ENCODE data around the gene PADI1. TPM values are rescaled to one million over a fixed set of nuclear protein-coding genes. Genes with fewer than 3 reads are reported as not detected.

PADI1 gene
- polyA plus RNA-seq, 2 of the 4 experiments (the other 2 are of a cell fraction): 1.4 to 2.0 TPM

- Histone ChIP-seq H3K9me3 (no peaks in the 10 kb centered on the region), H3K4me1 (peaks cover 13% of the 10 kb centered on the region; the same call in 2 of the 3 replicates), H3K27ac (peak overlapping the region in 1 of 2 experiments; percentile 46; a peak in 2 of 6 replicates), H3K4me3 (no peak overlapping the region), H3K4me2 (no peak overlapping the region)
- 74% methylated on average over 7 of the region's 7 CpGs for WGBS (ENCODE audit: missing lambda C conversion rate)
- ATAC-seq (no peak), FAIRE-seq (no peak), DNase-seq (ENCODE audit: low read depth in 1 of 2, low spot score in 1 of 2) (no peak)
- no peak for TF ChIP-seq FOSB (CRISPR knock-in tag; IDR thresholded peaks at IDR 0.05)
- no peak for TF ChIP-seq ZFP36 (IDR thresholded peaks at IDR 0.05; ENCODE audit: borderline replicate concordance, partially characterized antibody)
- TF ChIP-seq POLR2A (IDR thresholded peaks at IDR 0.05; ENCODE audit: low read length): no peak
- TF ChIP-seq ATOH8 (CRISPR knock-in tag; IDR thresholded peaks at IDR 0.05; ENCODE audit: low read depth): no peak
- no peak for TF ChIP-seq FOSL2 (IDR thresholded peaks at IDR 0.05)
- TF ChIP-seq FOSL2 (CRISPR knock-in tag; IDR thresholded peaks at IDR 0.05): no peak
- no peak for TF ChIP-seq USF2 (IDR thresholded peaks at IDR 0.05)
- no peak for TF ChIP-seq POLR2AphosphoS2 (conservative IDR thresholded peaks at IDR 0.05; ENCODE audit: low read length)
- TF ChIP-seq JUNB (IDR thresholded peaks at IDR 0.05): no peak
- TF ChIP-seq PBX3 (IDR thresholded peaks at IDR 0.05): no peak
- no peak for TF ChIP-seq HEYL (CRISPR knock-in tag; IDR thresholded peaks at IDR 0.05)
- TF ChIP-seq NFE2L2 (conservative IDR thresholded peaks at IDR 0.05; ENCODE audit: low read length): no peak
- no peak for TF ChIP-seq TP53 (CRISPR knock-in tag; IDR thresholded peaks at IDR 0.05)
- TF ChIP-seq HDAC2 (IDR thresholded peaks at IDR 0.05): no peak
- TF ChIP-seq KDM5A (IDR thresholded peaks at IDR 0.05): no peak
- no peak for TF ChIP-seq SMC3 (IDR thresholded peaks at IDR 0.05)
- TF ChIP-seq HOXA7 (CRISPR knock-in tag; IDR thresholded peaks at IDR 0.05): no peak
- TF ChIP-seq MAX (IDR thresholded peaks at IDR 0.05): no peak
- TF ChIP-seq ZC3H11A (IDR thresholded peaks at IDR 0.05): no peak
- ChIA-PET POLR2A (no interaction called here), CTCF (interaction anchor here (1.7 kb wide), 1 partner anchor 93 kb away, joined by 5 read pairs; no protein-coding TSS in a partner anchor)
These were observed 14.0 kb downstream of the PADI1 start for GRCh38 chr1:17218939-17219338.

- no peaks in the 10 kb centered on the region for H3K9me3 ChIP-seq
- H3K4me1 ChIP-seq: peaks cover 4% of the 10 kb centered on the region; the same call in 2 of the 3 replicates
- POLR2A ChIA-PET: no interaction called here
- no peak overlapping the region for H3K4me3 ChIP-seq
- DNase-seq (ENCODE audit: low read depth in 1 of 2, low spot score in 1 of 2) (no peak), ATAC-seq (no peak), FAIRE-seq (no peak)
- 90% methylated on average over 3 of the region's 3 CpGs for WGBS (ENCODE audit: missing lambda C conversion rate)
- no peak overlapping the region; a peak in 1 of 6 replicates for H3K27ac ChIP-seq
- TF ChIP-seq MYC (IDR thresholded peaks at IDR 0.05; ENCODE audit: borderline replicate concordance, low read length): no peak
- H3K4me2 ChIP-seq: no peak overlapping the region
- CTCF ChIA-PET: interaction anchor here (1.6 kb wide), 1 partner anchor 17 kb away, joined by 5 read pairs; no protein-coding TSS in a partner anchor
These were observed 15.4 kb downstream of the PADI1 start for GRCh38 chr1:17220287-17220686.

GRCh38 chr1:17222557-17222956 lies 17.6 kb downstream of the PADI1 start:
- ChIA-PET CTCF (interaction anchor here (0.6 to 1.5 kb wide), 6 partner anchors 10 to 97 kb away, joined by 3 to 5 read pairs (median 4); no protein-coding TSS in a partner anchor), POLR2A (no interaction called here)
- peak overlapping the region in 1 of 2 experiments; percentile 20; a peak in 1 of 6 replicates for H3K27ac ChIP-seq
- 92% methylated on average over 14 of the region's 14 CpGs for WGBS (ENCODE audit: missing lambda C conversion rate)
- no peak overlapping the region for H3K4me2 ChIP-seq
- H3K9me3 ChIP-seq: no peaks in the 10 kb centered on the region
- DNase-seq (ENCODE audit: low read depth in 1 of 2, low spot score in 1 of 2): no peak
- no peak for TF ChIP-seq KDM5A (IDR thresholded peaks at IDR 0.05)
- no peak for TF ChIP-seq CTCF (IDR thresholded peaks at IDR 0.05)
- TF ChIP-seq ESRRA (IDR thresholded peaks at IDR 0.05; ENCODE audit: borderline replicate concordance, low read length): no peak
- ATAC-seq: no peak
- no peak overlapping the region for H3K4me3 ChIP-seq
- peaks cover 8% of the 10 kb centered on the region; the same call in 1 of the 3 replicates for H3K4me1 ChIP-seq
- no peak for FAIRE-seq
